ENCODE measurements around the gene HERC3. TPM values are rescaled to one million over a fixed set of nuclear protein-coding genes. Genes with fewer than 3 reads are reported as not detected.

Gene HERC3
- total RNA-seq, 1 experiment from 2014 or later, result 17.3 TPM

- TF ChIP-seq, protein P1, sequence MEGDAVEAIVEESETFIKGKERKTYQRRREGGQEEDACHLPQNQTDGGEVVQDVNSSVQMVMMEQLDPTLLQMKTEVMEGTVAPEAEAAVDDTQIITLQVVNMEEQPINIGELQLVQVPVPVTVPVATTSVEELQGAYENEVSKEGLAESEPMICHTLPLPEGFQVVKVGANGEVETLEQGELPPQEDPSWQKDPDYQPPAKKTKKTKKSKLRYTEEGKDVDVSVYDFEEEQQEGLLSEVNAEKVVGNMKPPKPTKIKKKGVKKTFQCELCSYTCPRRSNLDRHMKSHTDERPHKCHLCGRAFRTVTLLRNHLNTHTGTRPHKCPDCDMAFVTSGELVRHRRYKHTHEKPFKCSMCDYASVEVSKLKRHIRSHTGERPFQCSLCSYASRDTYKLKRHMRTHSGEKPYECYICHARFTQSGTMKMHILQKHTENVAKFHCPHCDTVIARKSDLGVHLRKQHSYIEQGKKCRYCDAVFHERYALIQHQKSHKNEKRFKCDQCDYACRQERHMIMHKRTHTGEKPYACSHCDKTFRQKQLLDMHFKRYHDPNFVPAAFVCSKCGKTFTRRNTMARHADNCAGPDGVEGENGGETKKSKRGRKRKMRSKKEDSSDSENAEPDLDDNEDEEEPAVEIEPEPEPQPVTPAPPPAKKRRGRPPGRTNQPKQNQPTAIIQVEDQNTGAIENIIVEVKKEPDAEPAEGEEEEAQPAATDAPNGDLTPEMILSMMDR (IDR thresholded peaks at IDR 0.05; ENCODE audit: unreplicated experiment), result no peak
- Mint-ChIP-seq H3K27ac (ENCODE audit: unreplicated experiment) (no peak overlapping the region), H3K4me1 (ENCODE audit: low read depth, unreplicated experiment) (peaks cover 34% of the 10 kb centered on the region), H3K36me3 (ENCODE audit: insufficient read depth, unreplicated experiment) (peaks cover 6% of the 10 kb centered on the region), H3K4me3 (ENCODE audit: low read depth, unreplicated experiment) (no peak overlapping the region), H3K27me3 (ENCODE audit: unreplicated experiment) (no peaks in the 10 kb centered on the region), H3K9me3 (ENCODE audit: low read depth, unreplicated experiment) (no peaks in the 10 kb centered on the region)
- intact Hi-C loops (cut with micrococcal nuclease; ENCODE audit: unreplicated experiment), result no loop called here
- no peak for DNase-seq
- CTCF ChIA-PET, result no interaction called here
- no TSS peak for BruUV-seq (replicated peaks)
Measured at GRCh38 chr4:88750369-88750768, 158.1 kb downstream of the HERC3 start.

GRCh38 chr4:88751258-88752075, 159.2 kb downstream of the HERC3 start:
- Mint-ChIP-seq H3K4me3 (ENCODE audit: low read depth, unreplicated experiment) (no peak overlapping the region), H3K9me3 (ENCODE audit: low read depth, unreplicated experiment) (no peaks in the 10 kb centered on the region), H3K27me3 (ENCODE audit: unreplicated experiment) (no peaks in the 10 kb centered on the region), H3K27ac (ENCODE audit: unreplicated experiment) (no peak overlapping the region), H3K4me1 (ENCODE audit: low read depth, unreplicated experiment) (peaks cover 34% of the 10 kb centered on the region), H3K36me3 (ENCODE audit: insufficient read depth, unreplicated experiment) (peaks cover 6% of the 10 kb centered on the region)
- TF ChIP-seq, protein P1 (IDR thresholded peaks at IDR 0.05; ENCODE audit: unreplicated experiment), result no peak
- DNase-seq, result no peak
- no TSS peak for BruUV-seq (replicated peaks)
- CTCF ChIA-PET, result no interaction called here
- intact Hi-C loops (cut with micrococcal nuclease; ENCODE audit: unreplicated experiment), result no loop called here

DNA sequence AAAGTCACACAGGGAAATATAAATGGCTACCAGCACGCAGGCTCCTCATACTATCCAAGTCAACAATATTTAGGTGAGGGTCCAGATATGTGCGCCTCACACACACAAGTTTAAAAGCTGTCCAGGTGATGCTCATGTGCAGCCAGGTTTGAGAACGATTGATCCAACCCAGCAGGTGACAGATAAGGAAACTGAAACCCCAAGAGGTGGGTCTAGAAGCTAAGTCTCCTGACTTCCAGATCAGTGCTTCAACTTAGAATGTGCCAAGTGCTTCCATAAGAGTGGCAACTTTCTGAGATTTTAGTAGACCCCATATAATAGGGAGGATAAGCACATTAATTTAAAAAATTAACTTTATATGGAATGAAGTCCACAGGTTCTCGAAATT, 159.8 kb downstream of the HERC3 start:
- BruUV-seq (replicated peaks), result no TSS peak
- H3K27ac Mint-ChIP-seq (ENCODE audit: unreplicated experiment), result no peak overlapping the region
- H3K4me3 Mint-ChIP-seq (ENCODE audit: low read depth, unreplicated experiment), result no peak overlapping the region
- no peak for DNase-seq
- H3K9me3 Mint-ChIP-seq (ENCODE audit: low read depth, unreplicated experiment), result no peaks in the 10 kb centered on the region
- H3K36me3 Mint-ChIP-seq (ENCODE audit: insufficient read depth, unreplicated experiment), result peaks cover 6% of the 10 kb centered on the region
- CTCF ChIA-PET, result no interaction called here
- peaks cover 34% of the 10 kb centered on the region for H3K4me1 Mint-ChIP-seq (ENCODE audit: low read depth, unreplicated experiment)
- TF ChIP-seq, protein P1 (IDR thresholded peaks at IDR 0.05; ENCODE audit: unreplicated experiment), result no peak
- H3K27me3 Mint-ChIP-seq (ENCODE audit: unreplicated experiment), result no peaks in the 10 kb centered on the region
- intact Hi-C loops (cut with micrococcal nuclease; ENCODE audit: unreplicated experiment), result no loop called here

- TF ChIP-seq, protein P1 (IDR thresholded peaks at IDR 0.05; ENCODE audit: unreplicated experiment), result no peak
- BruUV-seq (replicated peaks), result no TSS peak
- no peak for DNase-seq
- H3K27me3 Mint-ChIP-seq (ENCODE audit: unreplicated experiment), result no peaks in the 10 kb centered on the region
- peaks cover 34% of the 10 kb centered on the region for H3K4me1 Mint-ChIP-seq (ENCODE audit: low read depth, unreplicated experiment)
- CTCF ChIA-PET, result no interaction called here
- intact Hi-C loops (cut with micrococcal nuclease; ENCODE audit: unreplicated experiment), result no loop called here
- no peak overlapping the region for H3K27ac Mint-ChIP-seq (ENCODE audit: unreplicated experiment)
- H3K9me3 Mint-ChIP-seq (ENCODE audit: low read depth, unreplicated experiment), result no peaks in the 10 kb centered on the region
- H3K36me3 Mint-ChIP-seq (ENCODE audit: insufficient read depth, unreplicated experiment), result peaks cover 6% of the 10 kb centered on the region
- H3K4me3 Mint-ChIP-seq (ENCODE audit: low read depth, unreplicated experiment), result no peak overlapping the region
Measured at GRCh38 chr4:88752754-88753153, 160.5 kb downstream of the HERC3 start.

All from Calu3 (cell line).